AG10803 (cell line): ENCODE data around the gene TCTN1.

Source experiments
- DNase-seq: peaks from one replicate; pipeline ENCODE4 v3.0.0; 2010; ENCODE audit warnings: low read depth
- H3K4me3 ChIP-seq: 2 replicates; pipeline ENCODE4 v1.5.1; 2011; ENCODE audit warnings: mild to moderate bottlenecking, low read length, control low read depth
- TF ChIP-seq, protein P1 (sequence below): conservative IDR thresholded peaks from 2 replicates; pipeline ENCODE4 v1.5.1; 2011; ENCODE audit warnings: mild to moderate bottlenecking, low read length, control low read depth, inconsistent platforms

Gene TCTN1

DNA sequence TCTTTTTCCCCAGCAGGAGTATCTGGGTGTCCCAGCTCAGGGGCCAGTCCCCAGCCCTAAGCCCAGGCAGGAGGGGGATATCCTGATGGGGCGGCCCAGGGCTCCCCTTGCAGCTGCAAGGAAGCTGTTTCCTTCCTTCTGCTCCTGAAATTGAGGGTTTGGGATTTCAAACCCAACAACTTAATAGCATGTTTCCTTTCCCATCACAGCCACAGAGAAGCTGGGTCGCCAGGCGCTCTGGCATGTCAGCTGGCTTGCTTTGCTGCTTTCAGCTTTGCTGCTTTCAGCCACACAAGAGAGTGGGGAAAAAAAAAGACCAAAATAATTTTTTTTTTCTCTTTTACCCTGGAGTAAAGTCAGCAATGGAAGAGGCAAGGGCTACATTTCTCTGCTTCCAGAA is 44.9 kb downstream of the TCTN1 start:
- DNase-seq = no peak
- H3K4me3 ChIP-seq = no peak overlapping the region
- TF ChIP-seq, protein P1, sequence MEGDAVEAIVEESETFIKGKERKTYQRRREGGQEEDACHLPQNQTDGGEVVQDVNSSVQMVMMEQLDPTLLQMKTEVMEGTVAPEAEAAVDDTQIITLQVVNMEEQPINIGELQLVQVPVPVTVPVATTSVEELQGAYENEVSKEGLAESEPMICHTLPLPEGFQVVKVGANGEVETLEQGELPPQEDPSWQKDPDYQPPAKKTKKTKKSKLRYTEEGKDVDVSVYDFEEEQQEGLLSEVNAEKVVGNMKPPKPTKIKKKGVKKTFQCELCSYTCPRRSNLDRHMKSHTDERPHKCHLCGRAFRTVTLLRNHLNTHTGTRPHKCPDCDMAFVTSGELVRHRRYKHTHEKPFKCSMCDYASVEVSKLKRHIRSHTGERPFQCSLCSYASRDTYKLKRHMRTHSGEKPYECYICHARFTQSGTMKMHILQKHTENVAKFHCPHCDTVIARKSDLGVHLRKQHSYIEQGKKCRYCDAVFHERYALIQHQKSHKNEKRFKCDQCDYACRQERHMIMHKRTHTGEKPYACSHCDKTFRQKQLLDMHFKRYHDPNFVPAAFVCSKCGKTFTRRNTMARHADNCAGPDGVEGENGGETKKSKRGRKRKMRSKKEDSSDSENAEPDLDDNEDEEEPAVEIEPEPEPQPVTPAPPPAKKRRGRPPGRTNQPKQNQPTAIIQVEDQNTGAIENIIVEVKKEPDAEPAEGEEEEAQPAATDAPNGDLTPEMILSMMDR = no peak

DNA sequence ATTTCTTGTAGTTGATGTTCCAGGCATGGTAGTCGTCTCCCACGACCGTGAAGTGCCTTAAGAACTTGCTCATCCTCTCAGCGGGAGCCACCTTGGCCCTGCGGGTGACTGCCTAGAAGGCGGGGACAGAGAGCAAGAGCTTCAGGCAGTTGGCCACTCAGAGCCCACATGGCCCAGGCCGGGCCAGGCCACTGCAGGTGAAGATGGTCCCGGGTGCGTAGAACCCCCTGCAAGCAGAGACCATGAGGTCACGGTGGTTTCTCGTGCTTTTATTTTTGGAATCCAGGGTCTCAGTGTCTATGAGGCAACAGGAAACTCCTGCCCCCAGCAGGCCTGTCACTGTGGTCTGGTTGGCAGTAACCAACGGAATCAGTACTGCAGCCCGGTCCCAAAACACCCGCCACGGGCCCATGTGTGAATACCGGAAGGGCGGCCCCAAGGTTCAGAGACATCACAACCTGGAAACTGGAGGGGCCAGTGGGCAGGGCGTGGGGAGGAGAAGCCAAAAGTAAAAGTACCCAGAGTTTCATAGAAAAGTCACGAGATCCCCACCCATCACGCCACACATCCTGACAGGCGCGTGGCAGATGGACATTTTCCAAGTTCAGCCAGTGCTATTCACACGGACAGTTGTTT is 47.5 kb downstream of the TCTN1 start:
- DNase-seq = no peak
- no peak overlapping the region for H3K4me3 ChIP-seq
- TF ChIP-seq, protein P1 = no peak

DNA sequence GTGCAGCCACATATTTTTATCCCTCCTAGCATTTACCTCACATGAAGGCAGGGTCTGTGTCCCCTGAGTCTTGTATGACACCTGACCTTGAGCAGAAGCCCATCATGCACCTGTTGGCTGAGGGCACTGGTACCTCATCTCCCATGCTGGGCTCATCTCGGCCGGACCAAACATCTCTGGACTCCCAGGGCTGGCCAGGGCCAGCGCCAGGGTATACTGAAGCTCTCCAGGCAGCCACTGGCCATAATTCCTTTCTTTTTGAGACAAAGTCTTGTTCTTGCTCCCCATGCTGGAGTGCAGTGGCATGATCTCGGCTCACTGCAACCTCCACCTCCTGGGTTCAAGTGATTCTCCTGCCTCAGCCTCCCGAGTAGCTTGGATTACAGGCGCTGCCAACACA is 53.0 kb downstream of the TCTN1 start:
- H3K4me3 ChIP-seq = no peak overlapping the region
- TF ChIP-seq, protein P1 = no peak
- DNase-seq = no peak

DNA sequence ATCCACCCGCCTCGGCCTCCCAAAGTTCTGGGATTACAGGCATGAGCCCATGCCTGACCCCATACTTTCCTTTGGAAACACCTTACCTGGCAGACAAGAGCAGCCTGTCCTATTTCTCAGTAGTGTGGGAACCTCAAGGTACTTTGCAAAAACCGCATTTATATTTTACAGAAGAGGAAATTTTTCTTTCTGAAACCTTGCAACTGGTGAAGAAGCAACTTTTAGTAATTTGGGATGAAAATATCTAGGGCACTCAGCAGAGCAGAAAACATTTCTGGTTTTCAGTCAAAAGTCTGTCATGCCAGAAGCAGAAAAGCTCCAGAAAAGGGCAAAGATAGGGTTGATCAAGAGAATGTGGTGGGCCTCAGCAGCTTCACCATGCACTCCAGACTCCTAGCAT is 53.7 kb downstream of the TCTN1 start:
- no peak overlapping the region for H3K4me3 ChIP-seq
- DNase-seq = no peak
- TF ChIP-seq, protein P1 = no peak

DNA sequence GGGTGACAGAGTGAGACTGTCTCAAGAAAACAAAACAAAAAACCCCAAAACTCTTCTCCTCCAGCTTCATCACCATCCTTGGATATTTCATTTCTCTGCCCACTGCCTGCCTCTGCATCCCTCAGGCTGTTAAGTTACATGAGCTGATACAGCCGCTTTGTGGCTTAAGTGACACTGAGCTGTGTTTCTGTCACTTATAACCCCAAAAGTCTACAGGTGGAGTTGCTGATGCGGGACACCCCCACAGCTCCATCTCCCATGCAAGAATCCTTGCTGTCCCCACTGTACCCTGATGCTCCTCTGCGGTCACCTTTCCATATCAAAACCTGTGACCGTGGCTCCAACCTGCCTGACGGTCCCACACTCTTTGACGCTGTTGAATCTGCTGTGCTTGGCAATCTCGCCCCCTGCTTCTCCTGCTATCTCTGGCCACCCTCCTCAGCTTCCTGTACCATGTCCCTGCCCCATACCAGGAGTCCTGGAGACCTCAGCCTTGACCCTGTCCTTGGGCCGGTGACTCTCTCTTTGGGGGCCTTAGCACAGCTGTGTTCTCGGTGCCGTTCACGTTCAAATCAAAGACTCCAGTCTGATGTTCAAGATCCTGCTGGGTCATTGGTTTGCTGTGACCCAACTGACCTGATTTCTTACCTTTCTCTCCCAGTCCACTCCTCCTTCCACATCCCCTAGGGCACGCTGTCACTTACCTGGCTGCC is 54.7 kb downstream of the TCTN1 start:
- H3K4me3 ChIP-seq = no peak overlapping the region
- no peak for DNase-seq
- TF ChIP-seq, protein P1 = no peak

DNA sequence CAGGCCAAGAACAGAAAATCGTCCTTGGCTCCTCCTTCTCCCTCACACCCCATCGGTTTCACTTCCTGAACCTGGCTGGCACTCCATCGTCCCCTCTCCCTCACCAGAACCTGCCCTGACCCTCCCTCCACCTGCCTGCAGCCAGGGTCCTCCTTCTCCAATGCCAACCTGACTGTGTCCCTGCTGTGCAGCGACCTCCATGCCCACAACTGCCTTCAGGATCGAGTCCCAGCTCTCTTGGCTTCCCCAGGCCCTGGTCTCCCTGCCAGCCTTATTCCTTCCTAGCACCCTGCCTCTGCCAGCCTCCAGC is 55.2 kb downstream of the TCTN1 start:
- no peak for DNase-seq
- TF ChIP-seq, protein P1 = no peak

DNA sequence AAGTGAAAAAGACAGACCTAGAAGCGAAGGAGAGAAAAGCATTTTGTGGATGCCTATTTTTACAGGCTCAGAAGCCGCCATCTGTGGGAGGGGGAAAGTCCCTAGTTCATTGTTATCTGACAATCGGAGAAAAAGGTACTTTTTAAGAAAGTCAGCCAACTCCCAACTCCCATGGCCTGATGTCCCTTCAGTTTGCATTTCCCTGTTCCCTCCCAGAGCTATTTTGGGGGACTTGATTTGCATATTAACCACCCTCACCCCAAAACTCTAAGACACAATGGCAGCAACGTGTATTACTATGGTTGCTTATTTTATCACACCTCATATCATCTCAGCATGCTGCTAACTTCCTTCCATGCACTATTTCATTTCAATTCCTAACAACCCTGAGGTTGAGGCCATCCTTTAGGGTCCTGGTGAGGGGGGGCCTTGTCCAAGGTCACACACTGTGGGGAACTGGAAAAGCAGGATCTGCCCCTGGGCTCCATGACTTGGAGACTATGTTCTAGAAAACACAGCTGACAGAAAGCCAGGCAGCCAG is 56.3 kb downstream of the TCTN1 start:
- TF ChIP-seq, protein P1 = no peak
- no peak overlapping the region for H3K4me3 ChIP-seq
- no peak for DNase-seq

More for the DNA sequence above, 55.2 kb downstream of the TCTN1 start:
- no peak overlapping the region for H3K4me3 ChIP-seq
